HepG2 (cell line): Measurements from ENCODE around the gene DPH6. TPM values are rescaled to one million over a fixed set of nuclear protein-coding genes. Genes with fewer than 3 reads are reported as not detected.

Source experiments
- ATAC-seq: fragments of 200-7000 bp; cut with Tn5 transposase; 3 replicates; pipeline ENCODE4 v1.9.1; 2020; ENCODE audit warnings: mild to moderate bottlenecking, moderate library complexity
- BruUV-seq: library from RNA; stranded (reverse); fragments of 400-500 nt; replicated peaks from 2 replicates; lab custom pipeline; 2021; lab: Mats Ljungman, UMichigan
- CTCF ChIA-PET: fragments of 300-600 bp; formaldehyde crosslinking; extraction: SDS; loops from one replicate; lab custom pipeline; 2021; ENCODE audit warnings: low total read pairs, inconsistent platforms, low intra/inter-chr PET ratio; lab: Yijun Ruan, JAX
- POLR2A ChIA-PET: fragments of 350-600 bp; sonication (Branson Sonifier 250); formaldehyde crosslinking; loops from one replicate; lab custom pipeline; 2020; ENCODE audit warnings: antibody characterized with exemption, inconsistent platforms; lab: Yijun Ruan, JAX
- DNase-seq: peaks from one replicate; pipeline ENCODE4 v3.0.0-alpha.2; 2015; ENCODE audit warnings: low spot score
- FAIRE-seq: peaks from 3 replicates; lab custom pipeline; 2011; peaks lifted over from hg19 to GRCh38; lab: Jason Lieb, UNC
- H2AFZ ChIP-seq: one replicate; pipeline ENCODE4 v1.6.1; 2011; ENCODE audit warnings: low read length, inconsistent platforms
- H3K27ac ChIP-seq: fragments of 300-600 bp; 3 replicates; pipeline ENCODE4 v1.8.0; 2011; ENCODE audit warnings: mixed run types, mild to moderate bottlenecking, mixed read lengths, low read length, inconsistent platforms; ENCODE audit not compliant: insufficient read depth; ENCODE audit errors: extremely low read length
- H3K27me3 ChIP-seq, 2 experiments: fragments of 200-600 bp in 1 of 2; 2 replicates in 1 of 2; 3 replicates in 1 of 2; pipeline versions ENCODE4 v1.6.0 to v1.8.0; 2011; ENCODE audit warnings: low read length in 2 of 2, mild to moderate bottlenecking in 2 of 2, moderate library complexity in 2 of 2, inconsistent platforms in 1 of 2; ENCODE audit not compliant: insufficient read depth in 2 of 2, control insufficient read depth in 1 of 2
- H3K36me3 ChIP-seq, 2 experiments: fragments of 200-600 bp in 1 of 2; replicated peaks in 1 of 2; 2 replicates in 1 of 2; 3 replicates in 1 of 2; pipeline versions ENCODE4 v1.5.1 to v1.8.0; 2011; ENCODE audit warnings: low read length in 2 of 2, inconsistent platforms in 1 of 2; ENCODE audit not compliant: insufficient read depth in 2 of 2, control insufficient read depth in 1 of 2
- H3K4me1 ChIP-seq: 2 replicates; pipeline ENCODE4 v1.5.1; 2012; ENCODE audit warnings: low read length, inconsistent platforms; ENCODE audit not compliant: insufficient read depth
- H3K4me2 ChIP-seq: 2 replicates; pipeline ENCODE4 v1.6.0; 2011; ENCODE audit warnings: low read depth, low read length, inconsistent platforms
- H3K4me3 ChIP-seq, 3 experiments: fragments of 200-600 bp in 1 of 3; sonication (generic), shearing (Covaris generic) in 1 of 3; replicated peaks in 1 of 3; 2 replicates each; pipeline ENCODE4 v1.5.1; 2011 to 2016; ENCODE audit warnings: low read length in 3 of 3, inconsistent platforms in 2 of 3, low read depth in 2 of 3, mild to moderate bottlenecking in 2 of 3, control low read depth in 1 of 3, mixed read lengths in 1 of 3; ENCODE audit not compliant: insufficient read depth in 1 of 3
- H3K79me2 ChIP-seq: one replicate; pipeline ENCODE4 v1.6.1; 2011; ENCODE audit warnings: low read length, inconsistent platforms; ENCODE audit not compliant: insufficient read depth
- H3K9ac ChIP-seq: 2 replicates; pipeline ENCODE4 v1.6.0; 2011; ENCODE audit warnings: mild to moderate bottlenecking, low read depth, low read length, inconsistent platforms; ENCODE audit not compliant: insufficient read depth
- H3K9me3 ChIP-seq: 2 replicates; pipeline ENCODE4 v1.5.1; 2012; ENCODE audit warnings: mild to moderate bottlenecking, low read length
- H4K20me1 ChIP-seq: 2 replicates; pipeline ENCODE4 v1.6.0; 2011; ENCODE audit warnings: inconsistent platforms, mild to moderate bottlenecking, low read length, moderate library complexity; ENCODE audit not compliant: insufficient read depth
- ATF7-NPFF ChIP-seq: sonication (generic); formaldehyde crosslinking; IDR thresholded peaks from 2 replicates; pipeline ENCODE4 v1.8.1; 2023; ENCODE audit warnings: mild to moderate bottlenecking, low read depth, missing genetic modification reagents, moderate library complexity
- FOXK1 ChIP-seq: sonication (generic); formaldehyde crosslinking; IDR thresholded peaks from 2 replicates; pipeline ENCODE4 v1.4.0; 2020; ENCODE audit warnings: low read depth, missing genetic modification reagents, borderline replicate concordance
- GLI4 ChIP-seq: sonication (generic); formaldehyde crosslinking; IDR thresholded peaks from 2 replicates; pipeline ENCODE4 v1.5.1; 2020; ENCODE audit warnings: missing genetic modification reagents, mild to moderate bottlenecking, moderate library complexity, borderline replicate concordance
- HNRNPL ChIP-seq: fragments of 200-400 bp; formaldehyde crosslinking; IDR thresholded peaks from 2 replicates; pipeline ENCODE4 v1.6.1; 2017; ENCODE audit warnings: mild to moderate bottlenecking, low read depth, low read length
- SAFB2 ChIP-seq: sonication (generic); formaldehyde crosslinking; IDR thresholded peaks from 2 replicates; pipeline ENCODE4 v1.5.1; 2020; ENCODE audit warnings: missing genetic modification reagents, low read depth, mild to moderate bottlenecking, borderline replicate concordance
- ZC3H13 ChIP-seq: sonication (generic); formaldehyde crosslinking; IDR thresholded peaks from 2 replicates; pipeline ENCODE4 v1.8.1; 2023; ENCODE audit warnings: mild to moderate bottlenecking, missing genetic modification reagents, moderate library complexity
- ZFYVE20 ChIP-seq: sonication (generic); formaldehyde crosslinking; IDR thresholded peaks from 2 replicates; pipeline ENCODE4 v1.8.0; 2023; ENCODE audit warnings: low read depth, mild to moderate bottlenecking, moderate library complexity, missing genetic modification reagents, borderline replicate concordance
- ZNF136 ChIP-seq: sonication (generic); formaldehyde crosslinking; IDR thresholded peaks from 2 replicates; pipeline ENCODE4 v1.8.1; 2022; ENCODE audit warnings: low read depth, mild to moderate bottlenecking, moderate library complexity, missing genetic modification reagents
- ZNF17 ChIP-seq: sonication (generic); formaldehyde crosslinking; IDR thresholded peaks from 2 replicates; pipeline ENCODE4 v1.5.0; 2020; ENCODE audit warnings: mild to moderate bottlenecking, missing genetic modification reagents
- ZNF230 ChIP-seq: sonication (generic); formaldehyde crosslinking; IDR thresholded peaks from 2 replicates; pipeline ENCODE4 v1.4.0; 2020; ENCODE audit warnings: mild to moderate bottlenecking, missing genetic modification reagents
- ZNF317 ChIP-seq: sonication (generic); formaldehyde crosslinking; IDR thresholded peaks from 2 replicates; pipeline ENCODE4 v1.5.0; 2020; ENCODE audit warnings: mild to moderate bottlenecking, missing genetic modification reagents
- ZNF781 ChIP-seq: sonication (generic); formaldehyde crosslinking; IDR thresholded peaks from 2 replicates; pipeline ENCODE4 v1.5.1; 2020; ENCODE audit warnings: borderline replicate concordance, mild to moderate bottlenecking, missing genetic modification reagents; ENCODE audit errors: not compliant biosample characterization
- WGBS: methylation state at CpG from one replicate; pipeline ENCODE4 v1.1.6; 2017; ENCODE audit warnings: low lambda C conversion rate; 5-methylcytosine and 5-hydroxymethylcytosine counted together
- in situ Hi-C: cut with HindIII; loops from 2 replicates; pipeline ENCODE4 v1.10.0; 2017; ENCODE audit warnings: low pct_unique_long_range_greater_than_20kb; ENCODE audit not compliant: extremely low pct_ligation_motif_present
- intact Hi-C: fragments of 100-400 bp; cut with micrococcal nuclease; formaldehyde crosslinking; loops from one replicate; pipeline ENCODE4 v1.10.0; 2022; ENCODE audit not compliant: unreplicated experiment
- polyA plus RNA-seq, 8 experiments: library from polyadenylated mRNA; depleted of rRNA in 3 of 8; stranded (reverse) in 7 of 8; unstranded in 1 of 8; fragments of >200 nt; fragmentation: Illumina TruSeq in 4 of 8; extraction: Trizol in 4 of 8; gene quantifications; 2 replicates each; pipeline versions ENCODE4 v1.2.1 to v1.2.3, GENCODE V29; 2011 to 2016; ENCODE audit warnings: low read depth in 4 of 8, missing spikeins in 1 of 8, mixed read lengths in 1 of 8; ENCODE audit not compliant: insufficient read depth in 1 of 8
- total RNA-seq, 5 experiments: library from RNA; depleted of rRNA; stranded (reverse); fragments of >200 nt; fragmentation: Illumina TruSeq; extraction: Trizol; gene quantifications; 2 replicates each; pipeline ENCODE4 v1.2.3, GENCODE V29; 2016; ENCODE audit warnings: low read depth in 1 of 5
- TF ChIP-seq, protein P1 (sequence below): IDR thresholded peaks from 2 replicates; pipeline ENCODE4 v1.6.1; 2016; ENCODE audit warnings: mild to moderate bottlenecking, missing biosample characterization, missing genetic modification reagents
- TF ChIP-seq, protein P2 (sequence below): sonication (generic); formaldehyde crosslinking; IDR thresholded peaks from 2 replicates; pipeline ENCODE4 v1.9.0; 2021; ENCODE audit warnings: missing genetic modification reagents, mild to moderate bottlenecking, borderline replicate concordance

DPH6 gene
- total and polyA plus RNA-seq, 2 of the 13 experiments (the other 11 are each of a cell fraction or from before 2014, with no cell fraction given): 10.2 to 25.8 TPM

DNA sequence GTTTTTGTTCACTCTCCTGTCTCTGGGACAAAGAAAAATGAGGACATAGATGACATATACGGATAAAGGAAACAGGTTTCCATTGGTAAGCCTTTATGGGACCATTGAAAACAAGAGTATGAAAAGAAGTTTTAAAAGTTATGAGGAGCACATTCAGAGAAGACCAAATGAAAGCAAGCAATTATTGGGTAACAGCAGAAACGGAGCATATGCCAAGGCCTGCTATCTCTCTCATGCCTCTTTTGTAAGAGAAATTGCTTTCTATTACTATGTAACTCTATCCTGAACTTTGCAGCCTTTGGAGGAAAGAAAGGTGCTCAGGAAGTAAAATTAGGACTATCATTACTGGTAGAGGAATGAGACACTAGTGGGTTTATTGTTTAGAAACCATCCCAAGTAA is 14.9 kb upstream of the DPH6 start:
- Histone ChIP-seq H3K4me1 (no peaks in the 10 kb centered on the region), H3K79me2 (no peaks in the 10 kb centered on the region), H3K27ac (no peak overlapping the region), H3K36me3 (no peaks in the 10 kb centered on the region), H2AFZ (no peak overlapping the region), H3K4me3 (no peak overlapping the region), H4K20me1 (no peaks in the 10 kb centered on the region), H3K27me3 (no peaks in the 10 kb centered on the region), H3K9me3 (no peaks in the 10 kb centered on the region), H3K9ac (no peak overlapping the region), H3K4me2 (no peak overlapping the region)
- ATAC-seq: no peak
- WGBS: 2% methylated on average over 2 of the region's 2 CpGs
- BruUV-seq: no TSS peak
- in situ Hi-C loops: no loop called here
- TF ChIP-seq ZNF230 (CRISPR knock-in tag) (no peak), SAFB2 (CRISPR knock-in tag) (no peak), ZNF136 (CRISPR knock-in tag) (no peak), ATF7-NPFF (CRISPR knock-in tag) (no peak), ZNF17 (no peak), HNRNPL (no peak), ZNF781 (CRISPR knock-in tag) (no peak), ZFYVE20 (CRISPR knock-in tag) (no peak), GLI4 (CRISPR knock-in tag) (no peak), ZC3H13 (CRISPR knock-in tag) (no peak), FOXK1 (no peak), ZNF317 (no peak)
- TF ChIP-seq, protein P1, sequence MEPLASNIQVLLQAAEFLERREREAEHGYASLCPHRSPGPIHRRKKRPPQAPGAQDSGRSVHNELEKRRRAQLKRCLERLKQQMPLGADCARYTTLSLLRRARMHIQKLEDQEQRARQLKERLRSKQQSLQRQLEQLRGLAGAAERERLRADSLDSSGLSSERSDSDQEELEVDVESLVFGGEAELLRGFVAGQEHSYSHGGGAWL (CRISPR knock-in tag): no peak
- TF ChIP-seq, protein P2, sequence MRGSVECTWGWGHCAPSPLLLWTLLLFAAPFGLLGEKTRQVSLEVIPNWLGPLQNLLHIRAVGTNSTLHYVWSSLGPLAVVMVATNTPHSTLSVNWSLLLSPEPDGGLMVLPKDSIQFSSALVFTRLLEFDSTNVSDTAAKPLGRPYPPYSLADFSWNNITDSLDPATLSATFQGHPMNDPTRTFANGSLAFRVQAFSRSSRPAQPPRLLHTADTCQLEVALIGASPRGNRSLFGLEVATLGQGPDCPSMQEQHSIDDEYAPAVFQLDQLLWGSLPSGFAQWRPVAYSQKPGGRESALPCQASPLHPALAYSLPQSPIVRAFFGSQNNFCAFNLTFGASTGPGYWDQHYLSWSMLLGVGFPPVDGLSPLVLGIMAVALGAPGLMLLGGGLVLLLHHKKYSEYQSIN (CRISPR knock-in tag): no peak
- DNase-seq: no peak
- intact Hi-C loops: no loop called here
- POLR2A ChIA-PET: no interaction called here
- CTCF ChIA-PET: no interaction called here
- no peak for FAIRE-seq
